HEK293T (cell line): ENCODE results near the gene CFAP54.

Experiments
- CTCF ChIA-PET: fragments of 350-600 bp; formaldehyde crosslinking; extraction: SDS; loops from one replicate; lab custom pipeline; 2021; ENCODE audit warnings: antibody characterized with exemption, inconsistent platforms; lab: Yijun Ruan, JAX
- POLR2A ChIA-PET: fragments of 350-600 bp; formaldehyde crosslinking; extraction: SDS; loops from one replicate; lab custom pipeline; 2020; ENCODE audit warnings: antibody characterized with exemption, inconsistent platforms; lab: Yijun Ruan, JAX
- DNase-seq: peaks from one replicate; pipeline ENCODE4 v3.0.0; 2012; ENCODE audit warnings: mixed read lengths; ENCODE audit errors: extremely low spot score
- ARNT ChIP-seq: fragments of 450-650 bp; IDR thresholded peaks from 2 replicates; pipeline ENCODE4 v1.6.1; 2017; ENCODE audit warnings: mild to moderate bottlenecking
- BHLHE40 ChIP-seq: fragments of 450-650 bp; IDR thresholded peaks from 2 replicates; pipeline ENCODE4 v1.6.1; 2016; ENCODE audit warnings: mild to moderate bottlenecking, moderate library complexity, borderline replicate concordance
- CTBP1 ChIP-seq: fragments of 450-650 bp; IDR thresholded peaks from 2 replicates; pipeline ENCODE4 v1.6.1; 2016; ENCODE audit warnings: borderline replicate concordance
- ELF4 ChIP-seq: fragments of 450-650 bp; IDR thresholded peaks from 2 replicates; pipeline ENCODE4 v1.6.1; 2017; ENCODE audit warnings: antibody characterized with exemption
- FOXA1 ChIP-seq: fragments of 450-650 bp; IDR thresholded peaks from 2 replicates; pipeline ENCODE4 v1.6.1; 2016; ENCODE audit warnings: mild to moderate bottlenecking
- FOXK2 ChIP-seq: fragments of 450-650 bp; IDR thresholded peaks from 2 replicates; pipeline ENCODE4 v1.6.1; 2016; ENCODE audit warnings: mild to moderate bottlenecking
- FOXM1 ChIP-seq: fragments of 450-650 bp; IDR thresholded peaks from 2 replicates; pipeline ENCODE4 v1.6.1; 2017; ENCODE audit warnings: mild to moderate bottlenecking, borderline replicate concordance
- HDGF ChIP-seq: fragments of 450-650 bp; IDR thresholded peaks from 2 replicates; pipeline ENCODE4 v1.6.1; 2017; ENCODE audit warnings: antibody characterized with exemption, borderline replicate concordance
- L3MBTL2 ChIP-seq: fragments of 450-650 bp; conservative IDR thresholded peaks from 2 replicates; pipeline ENCODE4 v1.6.1; 2016; ENCODE audit warnings: mild to moderate bottlenecking
- LEF1 ChIP-seq: fragments of 450-650 bp; IDR thresholded peaks from 2 replicates; pipeline ENCODE4 v1.6.1; 2017; ENCODE audit warnings: mild to moderate bottlenecking, borderline replicate concordance
- NFRKB ChIP-seq: fragments of 450-650 bp; IDR thresholded peaks from 2 replicates; pipeline ENCODE4 v1.6.1; 2016; ENCODE audit warnings: mild to moderate bottlenecking, moderate library complexity
- PKNOX1 ChIP-seq: fragments of 450-650 bp; IDR thresholded peaks from 2 replicates; pipeline ENCODE4 v1.6.1; 2016
- SP1 ChIP-seq: fragments of 450-650 bp; IDR thresholded peaks from 2 replicates; pipeline ENCODE4 v1.6.1; 2017
- SUZ12 ChIP-seq: fragments of 450-650 bp; IDR thresholded peaks from 2 replicates; pipeline ENCODE4 v1.6.1; 2016; ENCODE audit warnings: mild to moderate bottlenecking
- TARDBP ChIP-seq: fragments of 450-650 bp; IDR thresholded peaks from 2 replicates; pipeline ENCODE4 v1.6.1; 2016
- ZNF384 ChIP-seq: fragments of 450-650 bp; IDR thresholded peaks from 2 replicates; pipeline ENCODE4 v1.6.1; 2016

Gene CFAP54

GRCh38 chr12:96822641-96823040, 333.3 kb downstream of the CFAP54 start:
- ChIA-PET POLR2A (no interaction called here), CTCF (no interaction called here)
- no peak for TF ChIP-seq SP1
- TF ChIP-seq TARDBP: no peak
- no peak for TF ChIP-seq SUZ12
- no peak for TF ChIP-seq FOXA1
- no peak for TF ChIP-seq HDGF
- no peak for TF ChIP-seq ELF4
- no peak for TF ChIP-seq FOXK2
- no peak for TF ChIP-seq LEF1
- TF ChIP-seq NFRKB: no peak
- no peak for TF ChIP-seq CTBP1
- TF ChIP-seq PKNOX1: no peak
- TF ChIP-seq L3MBTL2: no peak
- no peak for TF ChIP-seq ARNT
- no peak for TF ChIP-seq ZNF384
- no peak for TF ChIP-seq FOXM1
- TF ChIP-seq BHLHE40: no peak
- no peak for DNase-seq

GRCh38 chr12:96824074-96824837, 334.9 kb downstream of the CFAP54 start:
- DNase-seq: no peak
- no peak for TF ChIP-seq HDGF
- TF ChIP-seq ELF4: no peak
- TF ChIP-seq PKNOX1: no peak
- no peak for TF ChIP-seq BHLHE40
- TF ChIP-seq NFRKB: no peak
- no peak for TF ChIP-seq SUZ12
- TF ChIP-seq ARNT: no peak
- TF ChIP-seq LEF1: no peak
- TF ChIP-seq SP1: no peak
- TF ChIP-seq ZNF384: no peak
- no peak for TF ChIP-seq TARDBP
- no peak for TF ChIP-seq FOXA1
- no peak for TF ChIP-seq L3MBTL2
- TF ChIP-seq FOXM1: no peak
- TF ChIP-seq FOXK2: no peak
- no peak for TF ChIP-seq CTBP1
- ChIA-PET POLR2A (no interaction called here), CTCF (no interaction called here)

- CTCF ChIA-PET: no interaction called here
- POLR2A ChIA-PET: no interaction called here
- no peak for DNase-seq
- TF ChIP-seq PKNOX1: no peak
- TF ChIP-seq TARDBP: no peak
- no peak for TF ChIP-seq FOXM1
- no peak for TF ChIP-seq FOXK2
- no peak for TF ChIP-seq L3MBTL2
- no peak for TF ChIP-seq NFRKB
Measured at GRCh38 chr12:96824838-96825236, 335.5 kb downstream of the CFAP54 start.

- CTCF ChIA-PET: no interaction called here
- TF ChIP-seq FOXM1: no peak
- TF ChIP-seq L3MBTL2: no peak
- no peak for TF ChIP-seq HDGF
- TF ChIP-seq SUZ12: no peak
- TF ChIP-seq LEF1: no peak
- TF ChIP-seq ELF4: no peak
- TF ChIP-seq TARDBP: no peak
- TF ChIP-seq FOXK2: no peak
- TF ChIP-seq ARNT: no peak
- no peak for TF ChIP-seq FOXA1
- DNase-seq: no peak
- POLR2A ChIA-PET: no interaction called here
Measured at GRCh38 chr12:96828169-96828789, 338.9 kb downstream of the CFAP54 start.

DNA sequence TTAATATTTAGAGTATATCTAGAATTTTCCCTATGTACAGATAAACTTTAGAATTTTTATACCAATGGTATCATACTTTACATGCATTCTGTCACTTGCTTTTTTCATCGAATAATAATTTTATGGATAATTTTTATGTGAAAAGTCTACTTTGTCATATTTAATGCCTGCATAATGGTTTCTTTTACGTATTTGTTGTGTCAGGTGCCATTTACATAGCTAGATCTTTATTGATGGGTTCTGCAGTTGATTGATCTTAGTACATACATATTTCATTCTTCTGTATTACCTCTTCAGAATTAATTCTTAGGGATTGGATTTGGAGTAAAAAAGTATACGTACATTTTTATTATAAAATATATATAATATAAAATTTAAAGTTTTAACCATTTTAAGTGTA, 340.0 kb downstream of the CFAP54 start:
- CTCF ChIA-PET: no interaction called here
- TF ChIP-seq FOXM1: no peak
- TF ChIP-seq SP1: no peak
- no peak for TF ChIP-seq ARNT
- no peak for TF ChIP-seq ELF4
- no peak for TF ChIP-seq HDGF
- no peak for TF ChIP-seq PKNOX1
- no peak for TF ChIP-seq L3MBTL2
- TF ChIP-seq SUZ12: no peak
- TF ChIP-seq CTBP1: no peak
- no peak for TF ChIP-seq LEF1
- no peak for TF ChIP-seq ZNF384
- no peak for TF ChIP-seq FOXA1
- no peak for TF ChIP-seq NFRKB
- no peak for TF ChIP-seq BHLHE40
- POLR2A ChIA-PET: no interaction called here
- DNase-seq: no peak
